ENCODE data around the gene CLIC6. TPM values are rescaled to one million over a fixed set of nuclear protein-coding genes. Genes with fewer than 3 reads are reported as not detected.

The CLIC6 gene
- total RNA-seq = under 1 TPM; 0.07 to 0.11 TPM

DNA sequence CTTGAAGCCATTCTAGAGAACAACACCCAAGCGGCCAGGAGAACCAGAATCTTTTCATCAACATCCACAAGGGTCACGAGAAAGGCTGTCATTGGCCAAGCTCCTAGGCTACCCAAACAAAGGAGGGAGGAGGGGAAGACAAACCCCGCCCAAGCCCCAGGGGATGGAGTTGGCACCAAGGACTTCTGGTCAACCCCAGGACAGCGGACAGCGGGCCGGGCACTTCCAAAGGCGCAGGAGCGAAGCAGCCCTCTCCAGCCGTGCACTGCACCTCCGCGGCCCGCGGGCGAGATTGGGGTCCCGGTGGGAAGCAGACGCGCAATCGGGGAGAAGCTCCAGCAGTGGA, at the start of gene CLIC6:
TSS of gene CLIC6 (plus strand) at position 192 of the 346 bp plus-strand sequence. CDS start 395 bp downstream, outside the sequence.
- ChIA-PET CTCF (no interaction called here), POLR2A (no interaction called here)
- H3K9me3 Mint-ChIP-seq (ENCODE audit: low read depth) = no peaks in the 10 kb centered on the region
- no peak for DNase-seq
- peaks cover 9% of the 10 kb centered on the region for H3K4me1 Mint-ChIP-seq
- no peak within 1 kb of the TSS for H3K27ac Mint-ChIP-seq
- intact Hi-C loops (cut with DNase I, micrococcal nuclease) = no loop called here
- peak within 1 kb of the TSS; percentile 19 for H3K4me3 Mint-ChIP-seq
- no peaks in the 10 kb centered on the region for H3K36me3 Mint-ChIP-seq (ENCODE audit: low read depth)
- no peak for ATAC-seq
- H3K27me3 Mint-ChIP-seq = peaks cover 59% of the 10 kb centered on the region

DNA sequence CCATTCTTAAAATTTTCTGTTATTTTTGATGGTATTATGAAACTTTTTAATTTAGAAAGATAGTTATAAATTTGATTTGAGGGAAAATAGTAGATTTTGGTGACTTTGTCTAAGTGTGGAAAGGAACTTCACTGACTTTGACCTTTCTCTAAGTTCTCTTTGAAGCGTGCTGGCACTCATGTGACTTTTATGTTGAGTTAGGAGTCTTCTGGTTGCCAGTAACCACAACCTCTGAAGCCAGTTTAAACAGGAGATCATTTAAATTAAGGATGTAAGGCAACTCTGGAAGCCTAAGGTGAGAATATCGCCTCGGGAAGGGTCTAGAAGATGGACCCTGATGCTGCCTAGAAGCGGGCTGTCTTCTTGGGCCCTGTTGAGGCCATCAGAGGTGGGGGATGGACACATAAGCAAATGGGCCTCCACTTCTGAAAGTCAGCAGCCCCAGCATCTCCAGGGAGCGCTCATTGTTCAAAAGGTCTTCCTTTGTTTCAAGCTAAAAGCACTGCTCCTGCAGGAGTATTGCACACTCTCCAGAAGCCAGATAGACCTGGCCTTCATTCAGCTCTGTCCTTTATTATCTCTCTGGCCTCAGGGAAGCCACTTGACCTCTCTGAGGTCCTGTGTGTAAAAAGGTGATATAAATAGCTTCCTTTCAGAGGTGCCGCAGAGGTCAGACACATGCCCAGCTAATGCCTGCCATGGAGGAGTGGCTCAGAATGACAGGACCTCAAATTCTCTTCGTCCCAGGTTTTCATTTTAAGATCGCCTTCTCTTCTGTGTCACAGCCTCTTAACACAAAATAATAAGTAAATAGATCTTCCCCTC, 48.7 kb upstream of the CLIC6 start:
- no peak for ATAC-seq
- CTCF ChIA-PET = interaction anchor here (0.7 to 0.8 kb wide), 3 partner anchors 10 to 111 kb away, joined by 3 read pairs; no protein-coding TSS in a partner anchor
- peaks cover 2% of the 10 kb centered on the region for H3K4me1 Mint-ChIP-seq
- H3K27ac Mint-ChIP-seq = no peak overlapping the region
- H3K9me3 Mint-ChIP-seq (ENCODE audit: low read depth) = no peaks in the 10 kb centered on the region
- DNase-seq = no peak
- POLR2A ChIA-PET = interaction anchor here (0.6 kb wide), 1 partner anchor 390 kb away, joined by 4 read pairs; no protein-coding TSS in a partner anchor
- H3K27me3 Mint-ChIP-seq = no peaks in the 10 kb centered on the region
- no peak overlapping the region for H3K4me3 Mint-ChIP-seq
- H3K36me3 Mint-ChIP-seq (ENCODE audit: low read depth) = no peaks in the 10 kb centered on the region
- intact Hi-C loops (cut with DNase I, micrococcal nuclease) = loop anchor here (5.0 to 10.0 kb wide), 3 partner anchors 645 to 1447 kb away; partner anchors contain the start of gene ATP5PO (in 1 of the 2)

DNA sequence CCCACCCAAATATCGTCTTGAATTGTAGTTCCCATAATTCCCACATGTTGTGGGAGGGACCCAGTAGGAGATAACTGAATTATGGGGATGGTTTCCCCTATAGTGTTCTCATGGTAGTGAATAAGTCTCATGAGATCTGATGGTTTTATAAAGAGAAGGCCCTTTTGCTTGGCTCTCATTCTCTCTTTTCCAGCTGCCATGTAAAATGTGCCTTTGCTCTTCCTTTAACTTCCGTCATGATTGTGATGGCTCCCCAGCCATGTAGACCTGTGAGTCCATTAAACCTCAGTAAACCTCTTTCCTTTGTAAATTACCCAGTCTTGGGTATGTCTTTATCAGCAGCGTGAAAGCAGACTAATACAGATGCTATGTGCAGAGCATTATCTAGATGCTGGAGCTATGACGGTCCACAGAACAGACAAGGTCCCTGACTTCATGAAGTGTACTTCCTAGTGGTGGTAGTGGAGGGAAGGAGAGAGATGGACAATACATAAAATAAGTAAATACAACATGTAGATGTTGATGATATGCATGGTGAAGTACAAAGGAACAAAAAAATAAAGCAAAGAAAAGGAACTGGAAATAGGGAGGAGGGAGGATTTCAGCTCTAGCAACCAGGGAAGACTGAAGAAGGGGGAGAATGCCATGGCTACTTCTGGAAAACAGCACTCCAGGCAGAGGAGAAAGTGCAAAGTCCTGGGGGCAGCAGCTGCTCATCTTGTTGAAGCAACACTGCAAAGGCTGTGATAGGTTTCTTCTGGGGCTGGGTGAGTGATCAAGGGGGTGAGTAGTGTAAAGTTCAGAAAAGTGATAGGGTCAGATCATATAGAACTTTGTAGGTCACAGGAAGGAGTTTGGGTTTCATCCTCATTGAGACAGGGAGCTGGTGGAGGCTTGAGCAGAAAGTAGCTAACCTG, 47.1 kb upstream of the CLIC6 start:
- intact Hi-C loops (cut with DNase I, micrococcal nuclease) = no loop called here
- CTCF ChIA-PET = interaction anchor here (0.8 to 1.8 kb wide), 4 partner anchors 9 to 71 kb away, joined by 3 to 6 read pairs (median 6); no protein-coding TSS in a partner anchor

DNA sequence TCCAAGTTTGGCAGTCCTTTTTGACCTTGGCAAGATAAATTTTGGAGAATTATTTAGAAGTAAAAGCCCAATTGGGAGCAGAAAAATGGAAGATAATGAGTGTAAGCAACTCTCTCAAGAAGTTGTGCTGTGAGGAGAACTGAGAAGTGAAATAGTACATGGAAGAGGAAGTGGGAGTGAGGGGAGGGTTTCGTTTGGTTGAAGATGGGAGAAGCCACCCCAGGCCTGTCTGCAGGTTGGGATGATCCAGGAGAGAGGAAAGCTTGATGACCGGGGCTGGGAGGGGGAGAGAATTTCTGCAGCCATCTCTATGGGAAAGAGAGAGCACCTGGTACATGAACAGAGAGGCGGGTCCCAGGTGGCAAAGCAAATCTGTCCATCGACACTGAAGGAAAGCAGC, 45.3 kb upstream of the CLIC6 start:
- no peak for DNase-seq
- Mint-ChIP-seq H3K27me3 (peaks cover 4% of the 10 kb centered on the region), H3K27ac (no peak overlapping the region), H3K9me3 (ENCODE audit: low read depth) (no peaks in the 10 kb centered on the region), H3K4me3 (no peak overlapping the region), H3K4me1 (peaks cover 2% of the 10 kb centered on the region), H3K36me3 (ENCODE audit: low read depth) (no peaks in the 10 kb centered on the region)
- ChIA-PET POLR2A (no interaction called here), CTCF (interaction anchor here (1.8 kb wide), 1 partner anchor 10 kb away, joined by 6 read pairs; no protein-coding TSS in a partner anchor)
- intact Hi-C loops (cut with DNase I, micrococcal nuclease) = no loop called here
- ATAC-seq = no peak

More for the DNA sequence above, 47.1 kb upstream of the CLIC6 start:
- ATAC-seq (no peak), DNase-seq (no peak)
- Mint-ChIP-seq H3K27me3 (peaks cover 4% of the 10 kb centered on the region), H3K36me3 (ENCODE audit: low read depth) (no peaks in the 10 kb centered on the region), H3K4me1 (peaks cover 2% of the 10 kb centered on the region), H3K9me3 (ENCODE audit: low read depth) (no peaks in the 10 kb centered on the region), H3K27ac (no peak overlapping the region), H3K4me3 (no peak overlapping the region)
- POLR2A ChIA-PET = no interaction called here

DNA sequence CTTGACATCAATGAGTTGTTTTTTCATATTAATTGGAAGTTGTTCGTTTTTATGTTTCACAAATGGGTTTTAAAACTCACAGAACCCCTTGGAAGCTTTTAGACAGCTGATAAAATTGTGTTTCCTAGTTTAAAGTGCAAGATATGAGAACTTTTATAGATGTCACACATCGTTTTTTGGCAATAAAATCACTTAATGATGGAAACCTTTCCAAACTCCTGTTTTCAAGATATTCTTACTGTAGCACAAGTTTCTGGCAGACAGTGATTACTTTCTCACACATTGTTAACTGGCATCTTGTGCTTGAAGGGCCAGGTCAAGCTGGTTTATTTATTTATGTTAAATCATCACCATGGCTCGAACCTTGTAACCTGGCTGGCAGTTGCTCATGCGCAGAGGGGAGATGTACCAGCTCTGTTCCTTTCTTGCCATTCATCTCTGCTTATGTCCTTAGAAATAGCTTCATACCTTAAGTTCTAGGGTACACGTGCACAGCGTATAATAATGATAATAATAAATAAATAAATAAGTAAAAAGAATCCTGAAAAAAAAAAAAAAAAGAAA, 43.7 kb upstream of the CLIC6 start:
- Mint-ChIP-seq H3K4me3 (no peak overlapping the region), H3K27me3 (peaks cover 4% of the 10 kb centered on the region), H3K9me3 (ENCODE audit: low read depth) (no peaks in the 10 kb centered on the region), H3K4me1 (no peaks in the 10 kb centered on the region), H3K36me3 (ENCODE audit: low read depth) (no peaks in the 10 kb centered on the region), H3K27ac (no peak overlapping the region)
- intact Hi-C loops (cut with DNase I, micrococcal nuclease) = loop anchor here in 1 of 2 experiments (5.0 kb wide), 1 partner anchor 48 kb away; no protein-coding TSS in a partner anchor
- DNase-seq (no peak), ATAC-seq (no peak)
- ChIA-PET POLR2A (no interaction called here), CTCF (interaction anchor here (0.7 to 1.9 kb wide), 3 partner anchors 9 to 260 kb away, joined by 3 to 6 read pairs (median 4); no protein-coding TSS in a partner anchor)

DNA sequence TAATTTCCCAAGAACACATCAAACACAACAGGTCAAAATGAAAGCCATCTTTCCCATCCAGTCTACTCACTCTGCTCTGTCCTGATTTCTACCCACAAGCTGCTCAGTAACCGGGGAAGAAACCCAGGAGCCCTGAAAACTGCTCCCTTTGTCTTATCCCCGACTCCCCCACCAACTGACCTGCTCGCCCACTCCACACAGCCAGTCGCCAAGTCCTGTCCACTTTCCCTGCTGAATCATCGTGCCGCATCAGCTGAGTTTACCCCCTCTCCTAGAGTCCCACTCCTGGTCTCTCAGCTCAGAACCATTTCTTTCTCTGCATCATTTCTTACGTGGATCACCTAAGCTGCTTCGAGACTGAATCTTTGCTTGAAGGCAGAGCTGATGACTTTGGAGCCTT, 42.7 kb upstream of the CLIC6 start:
- H3K27me3 Mint-ChIP-seq = peaks cover 4% of the 10 kb centered on the region
- H3K4me3 Mint-ChIP-seq = no peak overlapping the region
- no peak overlapping the region for H3K27ac Mint-ChIP-seq
- ChIA-PET CTCF (interaction anchor here (0.7 to 1.8 kb wide), 3 partner anchors 11 to 1316 kb away, joined by 3 to 8 read pairs (median 4); no protein-coding TSS in a partner anchor), POLR2A (no interaction called here)
- no peaks in the 10 kb centered on the region for H3K36me3 Mint-ChIP-seq (ENCODE audit: low read depth)
- ATAC-seq (no peak), DNase-seq (no peak)
- H3K9me3 Mint-ChIP-seq (ENCODE audit: low read depth) = no peaks in the 10 kb centered on the region
- intact Hi-C loops (cut with DNase I, micrococcal nuclease) = loop anchor here in 1 of 2 experiments (5.0 kb wide), 1 partner anchor 49 kb away; no protein-coding TSS in a partner anchor
- no peaks in the 10 kb centered on the region for H3K4me1 Mint-ChIP-seq

DNA sequence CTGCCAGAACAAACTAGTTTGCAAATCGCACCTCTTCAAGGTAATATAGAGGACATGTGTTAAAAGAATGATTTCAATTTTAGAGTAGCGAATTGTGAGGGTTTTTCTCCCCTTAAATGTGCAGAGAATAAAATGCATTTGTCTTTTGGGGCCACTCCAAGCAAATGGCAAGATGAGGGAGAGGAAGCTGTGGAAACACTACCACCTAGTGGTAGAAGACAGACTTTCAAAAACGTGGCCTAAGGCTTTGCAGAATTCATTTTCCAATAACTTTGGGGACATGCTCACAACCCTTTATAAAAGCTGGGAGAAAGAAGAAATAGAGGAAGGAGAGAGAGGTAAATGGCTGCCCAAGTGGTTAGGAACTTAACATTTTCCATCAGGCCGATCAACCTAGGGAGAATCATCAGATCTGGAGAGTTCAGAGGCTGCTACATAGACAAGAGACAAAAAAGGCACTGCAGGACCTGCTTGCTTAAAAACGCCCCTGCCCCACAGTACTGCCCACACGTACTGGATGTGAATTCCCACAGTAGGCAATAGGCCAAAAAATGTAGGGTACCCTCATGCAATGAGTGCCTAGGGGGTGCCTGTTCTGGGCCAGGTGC, 38.2 kb upstream of the CLIC6 start:
- ATAC-seq (peak; percentile 70), DNase-seq (peak; percentile 31)
- Mint-ChIP-seq H3K4me3 (no peak overlapping the region), H3K9me3 (ENCODE audit: low read depth) (no peaks in the 10 kb centered on the region), H3K27me3 (peaks cover 9% of the 10 kb centered on the region), H3K4me1 (no peaks in the 10 kb centered on the region), H3K36me3 (ENCODE audit: low read depth) (no peaks in the 10 kb centered on the region), H3K27ac (no peak overlapping the region)
- CTCF ChIA-PET = interaction anchor here (0.6 to 3.9 kb wide), 24 partner anchors 9 to 341 kb away, joined by 3 to 17 read pairs (median 4); partner anchors contain the start of gene RCAN1
- POLR2A ChIA-PET = no interaction called here
- intact Hi-C loops (cut with DNase I, micrococcal nuclease) = loop anchor here (1.0 kb wide), 3 partner anchors 120 to 269 kb away; no protein-coding TSS in a partner anchor

DNA sequence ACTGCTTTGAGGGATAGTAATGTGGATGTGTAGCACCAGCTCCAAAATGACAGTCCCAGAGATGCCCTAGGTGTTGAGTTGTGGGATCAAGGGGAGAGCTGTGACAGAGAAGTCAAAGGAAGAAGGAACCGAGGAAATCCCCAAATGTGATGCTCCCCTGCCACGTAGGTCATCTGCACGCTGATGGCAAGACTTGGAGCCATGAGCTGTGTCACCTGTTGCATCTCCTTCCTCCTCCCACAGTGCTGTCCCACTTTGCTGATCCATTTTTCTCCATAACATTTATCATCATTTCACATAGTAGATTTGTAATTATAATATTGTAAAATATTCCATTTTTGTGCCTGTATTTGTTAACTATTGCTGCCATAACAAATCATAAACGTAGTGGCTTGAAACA, 36.3 kb upstream of the CLIC6 start:
- H3K9me3 Mint-ChIP-seq (ENCODE audit: low read depth) = no peaks in the 10 kb centered on the region
- H3K4me1 Mint-ChIP-seq = no peaks in the 10 kb centered on the region
- H3K4me3 Mint-ChIP-seq = no peak overlapping the region
- H3K27ac Mint-ChIP-seq = no peak overlapping the region
- POLR2A ChIA-PET = no interaction called here
- CTCF ChIA-PET = interaction anchor here (0.9 to 3.9 kb wide), 6 partner anchors 19 to 270 kb away, joined by 4 to 17 read pairs (median 6); no protein-coding TSS in a partner anchor
- DNase-seq (no peak), ATAC-seq (no peak)
- H3K27me3 Mint-ChIP-seq = peaks cover 4% of the 10 kb centered on the region
- intact Hi-C loops (cut with DNase I, micrococcal nuclease) = no loop called here
- H3K36me3 Mint-ChIP-seq (ENCODE audit: low read depth) = no peaks in the 10 kb centered on the region

DNA sequence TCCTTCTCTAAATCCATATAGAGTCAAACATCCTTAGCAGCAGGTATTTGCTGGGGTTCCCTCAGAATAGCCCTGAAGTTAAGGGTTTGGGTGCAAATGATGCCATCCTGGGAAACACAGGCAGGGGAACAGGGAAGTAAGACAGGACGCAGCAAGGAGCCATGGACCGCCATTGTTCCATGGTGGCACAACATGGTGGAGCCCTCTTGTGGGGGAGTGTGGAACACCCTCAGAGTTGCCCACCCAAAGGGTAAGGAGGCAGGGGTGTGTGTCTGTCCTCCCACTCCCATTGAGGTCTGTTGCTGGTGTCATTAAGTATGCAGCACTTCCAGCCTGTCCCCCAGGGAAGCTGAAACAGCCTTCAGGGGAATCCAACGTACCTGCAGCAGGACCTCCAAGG, 33.5 kb upstream of the CLIC6 start:
- DNase-seq = peak; percentile 38

DNA sequence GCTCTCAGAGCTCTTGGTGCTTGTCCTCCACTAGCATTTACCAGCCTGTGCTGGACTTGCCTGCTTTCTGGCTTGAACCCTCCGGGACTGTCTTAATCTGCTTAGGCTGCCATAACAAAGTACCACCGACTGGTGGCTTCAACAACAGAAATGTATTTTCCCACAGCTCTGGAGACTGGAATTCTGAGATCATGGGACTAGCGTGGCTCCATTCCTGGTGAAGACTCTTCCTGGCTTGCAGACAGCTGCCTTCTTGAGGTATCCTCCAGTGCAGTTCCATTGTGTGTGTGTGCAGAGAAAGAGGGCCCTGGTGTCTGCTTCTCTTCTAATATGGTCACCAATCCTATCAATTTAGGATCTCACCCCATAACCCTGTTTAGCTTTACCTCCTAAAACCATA, 31.8 kb upstream of the CLIC6 start:
- H3K27me3 Mint-ChIP-seq = peaks cover 4% of the 10 kb centered on the region
- ChIA-PET POLR2A (no interaction called here), CTCF (interaction anchor here (0.6 to 1.6 kb wide), 5 partner anchors 10 to 1047 kb away, joined by 3 to 8 read pairs (median 3); no protein-coding TSS in a partner anchor)
- no peak overlapping the region for H3K4me3 Mint-ChIP-seq
- no peaks in the 10 kb centered on the region for H3K36me3 Mint-ChIP-seq (ENCODE audit: low read depth)
- peaks cover 24% of the 10 kb centered on the region for H3K4me1 Mint-ChIP-seq
- intact Hi-C loops (cut with DNase I, micrococcal nuclease) = no loop called here
- peaks cover 2% of the 10 kb centered on the region for H3K9me3 Mint-ChIP-seq (ENCODE audit: low read depth)
- ATAC-seq (no peak), DNase-seq (no peak)
- no peak overlapping the region for H3K27ac Mint-ChIP-seq

More for the DNA sequence above, 33.5 kb upstream of the CLIC6 start:
- CTCF ChIA-PET = interaction anchor here (0.7 to 1.3 kb wide), 4 partner anchors 20 to 1205 kb away, joined by 3 to 5 read pairs (median 3); no protein-coding TSS in a partner anchor
- intact Hi-C loops (cut with DNase I, micrococcal nuclease) = no loop called here
- Mint-ChIP-seq H3K27ac (no peak overlapping the region), H3K4me3 (no peak overlapping the region), H3K4me1 (peaks cover 12% of the 10 kb centered on the region), H3K27me3 (peaks cover 4% of the 10 kb centered on the region), H3K36me3 (ENCODE audit: low read depth) (no peaks in the 10 kb centered on the region), H3K9me3 (ENCODE audit: low read depth) (peaks cover 2% of the 10 kb centered on the region)
- ATAC-seq = no peak
- POLR2A ChIA-PET = no interaction called here

Data from activated CD4-positive, alpha-beta T cell treated with anti-CD3 and anti-CD28 coated beads for 36 hours (primary cell).